Panc1 (cell line): ENCODE data around the gene ARFGEF3. TPM values are rescaled to one million over a fixed set of nuclear protein-coding genes. Genes with fewer than 3 reads are reported as not detected.

Experiments
- ATAC-seq: fragments of 200-7000 bp; cut with Tn5 transposase; 2 replicates; pipeline ENCODE4 v1.9.1; 2020; ENCODE audit warnings: mild to moderate bottlenecking, moderate library complexity
- BruUV-seq: library from RNA; stranded (reverse); fragments of 400-500 nt; replicated peaks from 2 replicates; lab custom pipeline; 2021; lab: Mats Ljungman, UMichigan
- CTCF ChIA-PET: fragments of 300-600 bp; sonication (Branson Sonifier 250); formaldehyde crosslinking; loops from one replicate; lab custom pipeline; 2022; ENCODE audit warnings: antibody characterized with exemption; lab: Charles Lee
- POLR2A ChIA-PET: fragments of 300-600 bp; sonication (Branson Sonifier 250); formaldehyde crosslinking; loops from one replicate; lab custom pipeline; 2022; ENCODE audit warnings: antibody characterized with exemption; lab: Charles Lee
- DNase-seq: peaks from one replicate; pipeline ENCODE4 v3.0.0-alpha.2; 2010; ENCODE audit warnings: low read depth, low spot score
- H3K27ac ChIP-seq: 2 replicates; pipeline ENCODE4 v1.5.1; 2011; ENCODE audit warnings: mild to moderate bottlenecking, low read length, inconsistent platforms
- H3K27me3 ChIP-seq: fragments of 200-500 bp; sonication (Bioruptor generic); 2 replicates; pipeline ENCODE4 v1.6.0; 2014; ENCODE audit warnings: low read length, inconsistent platforms; ENCODE audit not compliant: control insufficient read depth, insufficient read depth
- H3K36me3 ChIP-seq: fragments of 200-500 bp; sonication (Bioruptor generic); 2 replicates; pipeline ENCODE4 v1.5.1; 2014; ENCODE audit warnings: inconsistent platforms, mild to moderate bottlenecking, low read length, moderate library complexity; ENCODE audit not compliant: control insufficient read depth, insufficient read depth
- H3K4me1 ChIP-seq: 2 replicates; pipeline ENCODE4 v1.5.1; 2011; ENCODE audit warnings: inconsistent platforms, mild to moderate bottlenecking, low read length, moderate library complexity; ENCODE audit not compliant: control insufficient read depth, insufficient read depth
- H3K4me3 ChIP-seq, 2 experiments: 2 replicates each; pipeline ENCODE4 v1.5.1; 2011 to 2012; ENCODE audit warnings: low read depth in 2 of 2, low read length in 2 of 2, mild to moderate bottlenecking in 2 of 2, inconsistent platforms in 1 of 2, moderate library complexity in 1 of 2
- H3K9me3 ChIP-seq: fragments of 200-500 bp; sonication (Bioruptor generic); 2 replicates; pipeline ENCODE4 v1.5.1; 2014; ENCODE audit warnings: low read depth, mild to moderate bottlenecking, inconsistent platforms, low read length, moderate library complexity; ENCODE audit not compliant: control insufficient read depth, insufficient read depth
- POLR2AphosphoS5 ChIP-seq: IDR thresholded peaks from 2 replicates; pipeline ENCODE4 v1.6.1; 2012; ENCODE audit warnings: mild to moderate bottlenecking, low read depth, low read length, moderate library complexity
- SIN3A ChIP-seq: IDR thresholded peaks from 2 replicates; pipeline ENCODE4 v1.6.1; 2012; ENCODE audit warnings: low read depth, mild to moderate bottlenecking, low read length, moderate library complexity, borderline replicate concordance; ENCODE audit not compliant: insufficient read depth
- TCF7L2 ChIP-seq: IDR thresholded peaks from 2 replicates; pipeline ENCODE4 v1.6.1; 2011; ENCODE audit warnings: mild to moderate bottlenecking, low read depth, low read length, inconsistent platforms
- in situ Hi-C: cut with HindIII; loops from 2 replicates; pipeline ENCODE4 v1.10.0; 2016; ENCODE audit warnings: low sequenced_read_pairs, low pct_unique_long_range_greater_than_20kb
- intact Hi-C: fragments of 100-400 bp; cut with micrococcal nuclease; formaldehyde crosslinking; loops from one replicate; pipeline ENCODE4 v1.10.0; 2022; ENCODE audit not compliant: unreplicated experiment
- total RNA-seq: library from RNA; stranded (reverse); gene quantifications from one replicate; pipeline ENCODE4 v1.2.1, GENCODE V29; 2021; ENCODE audit not compliant: unreplicated experiment
- TF ChIP-seq, protein P1 (sequence below), 2 experiments: IDR thresholded peaks; 2 replicates each; pipeline ENCODE4 v1.6.1; 2011 to 2012; ENCODE audit warnings: low read depth in 2 of 2, control low read depth in 1 of 2, low read length in 1 of 2, mild to moderate bottlenecking in 1 of 2, moderate library complexity in 1 of 2; ENCODE audit not compliant: insufficient read depth in 1 of 2
- TF ChIP-seq, protein P2 (sequence below): fragments of 450-650 bp; IDR thresholded peaks from 2 replicates; pipeline ENCODE4 v1.5.1; 2017; ENCODE audit warnings: mild to moderate bottlenecking

The ARFGEF3 gene
- total RNA-seq, 1 experiment from 2014 or later = 1.5 TPM

DNA sequence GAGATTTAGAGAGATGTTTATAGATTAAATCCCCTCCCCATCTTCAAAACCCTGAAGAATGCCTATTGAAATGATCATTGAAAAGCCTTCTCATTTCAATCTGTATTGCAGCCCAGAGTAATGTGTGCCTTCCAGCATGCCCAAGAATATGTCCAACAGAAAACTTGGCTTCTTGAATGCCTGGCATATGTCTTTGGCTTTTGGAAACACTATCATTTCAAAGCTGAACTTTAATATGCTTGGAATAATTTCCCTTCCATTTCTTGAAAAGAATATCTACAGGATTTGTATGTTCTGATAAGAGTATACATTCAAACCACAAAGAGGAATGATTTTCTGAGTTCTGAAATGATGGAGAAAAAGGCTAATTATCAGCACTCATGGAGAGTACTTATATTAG is 68.5 kb downstream of the ARFGEF3 start:
- Histone ChIP-seq H3K4me3 (no peak overlapping the region), H3K9me3 (no peaks in the 10 kb centered on the region), H3K36me3 (no peaks in the 10 kb centered on the region), H3K4me1 (peaks cover 6% of the 10 kb centered on the region; the same call in 1 of the 2 replicates), H3K27me3 (peaks cover 2% of the 10 kb centered on the region; the same call in 1 of the 2 replicates), H3K27ac (no peak overlapping the region)
- CTCF ChIA-PET = no interaction called here
- intact Hi-C loops = no loop called here
- no peak for ATAC-seq
- no peak for TF ChIP-seq SIN3A
- TF ChIP-seq POLR2AphosphoS5 = no peak
- POLR2A ChIA-PET = no interaction called here
- in situ Hi-C loops = no loop called here
- BruUV-seq = no TSS peak
- DNase-seq = no peak

DNA sequence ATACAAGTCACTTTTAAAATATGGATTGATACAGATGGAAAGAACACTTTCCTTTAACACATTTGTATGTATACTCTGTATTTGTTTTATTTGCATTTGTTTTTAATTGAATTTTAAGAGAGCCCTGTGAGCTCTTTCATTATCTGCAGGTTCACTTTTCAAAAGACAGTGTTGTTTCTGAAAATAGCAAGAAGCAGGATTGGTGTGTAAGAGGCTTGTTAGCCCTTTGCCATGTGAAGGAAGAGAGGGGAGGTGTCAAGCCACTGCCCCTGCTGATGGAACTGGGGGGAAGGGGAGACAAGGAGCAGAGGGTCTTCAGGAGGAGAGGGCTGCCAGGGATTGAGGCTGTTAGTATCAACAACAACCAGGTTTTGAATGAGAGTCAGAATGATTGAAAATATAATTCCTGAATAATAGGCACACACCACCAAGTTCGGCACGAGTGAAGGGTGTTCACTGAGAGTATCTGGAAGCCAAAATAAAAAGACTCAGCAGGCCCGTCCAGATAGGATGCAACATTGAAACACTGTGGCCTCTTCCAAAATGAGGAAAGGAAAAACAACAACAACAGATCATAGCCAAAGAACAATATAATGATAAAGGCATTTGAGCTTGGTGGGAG is 69.1 kb downstream of the ARFGEF3 start:
- CTCF ChIA-PET = no interaction called here

More for the DNA sequence above, 69.1 kb downstream of the ARFGEF3 start:
- ATAC-seq = no peak; the same call in 1 of the 2 replicates
- intact Hi-C loops = no loop called here
- H3K4me1 ChIP-seq = peaks cover 6% of the 10 kb centered on the region; the same call in 1 of the 2 replicates
- H3K4me3 ChIP-seq = no peak overlapping the region
- in situ Hi-C loops = no loop called here
- DNase-seq = no peak
- no peaks in the 10 kb centered on the region for H3K36me3 ChIP-seq
- no peaks in the 10 kb centered on the region for H3K9me3 ChIP-seq
- no TSS peak for BruUV-seq
- POLR2A ChIA-PET = interaction anchor here (0.6 kb wide), 1 partner anchor 307 kb away, joined by 3 read pairs; no protein-coding TSS in a partner anchor
- H3K27ac ChIP-seq = no peak overlapping the region
- peaks cover 2% of the 10 kb centered on the region; the same call in 1 of the 2 replicates for H3K27me3 ChIP-seq
- TF ChIP-seq, protein P1, sequence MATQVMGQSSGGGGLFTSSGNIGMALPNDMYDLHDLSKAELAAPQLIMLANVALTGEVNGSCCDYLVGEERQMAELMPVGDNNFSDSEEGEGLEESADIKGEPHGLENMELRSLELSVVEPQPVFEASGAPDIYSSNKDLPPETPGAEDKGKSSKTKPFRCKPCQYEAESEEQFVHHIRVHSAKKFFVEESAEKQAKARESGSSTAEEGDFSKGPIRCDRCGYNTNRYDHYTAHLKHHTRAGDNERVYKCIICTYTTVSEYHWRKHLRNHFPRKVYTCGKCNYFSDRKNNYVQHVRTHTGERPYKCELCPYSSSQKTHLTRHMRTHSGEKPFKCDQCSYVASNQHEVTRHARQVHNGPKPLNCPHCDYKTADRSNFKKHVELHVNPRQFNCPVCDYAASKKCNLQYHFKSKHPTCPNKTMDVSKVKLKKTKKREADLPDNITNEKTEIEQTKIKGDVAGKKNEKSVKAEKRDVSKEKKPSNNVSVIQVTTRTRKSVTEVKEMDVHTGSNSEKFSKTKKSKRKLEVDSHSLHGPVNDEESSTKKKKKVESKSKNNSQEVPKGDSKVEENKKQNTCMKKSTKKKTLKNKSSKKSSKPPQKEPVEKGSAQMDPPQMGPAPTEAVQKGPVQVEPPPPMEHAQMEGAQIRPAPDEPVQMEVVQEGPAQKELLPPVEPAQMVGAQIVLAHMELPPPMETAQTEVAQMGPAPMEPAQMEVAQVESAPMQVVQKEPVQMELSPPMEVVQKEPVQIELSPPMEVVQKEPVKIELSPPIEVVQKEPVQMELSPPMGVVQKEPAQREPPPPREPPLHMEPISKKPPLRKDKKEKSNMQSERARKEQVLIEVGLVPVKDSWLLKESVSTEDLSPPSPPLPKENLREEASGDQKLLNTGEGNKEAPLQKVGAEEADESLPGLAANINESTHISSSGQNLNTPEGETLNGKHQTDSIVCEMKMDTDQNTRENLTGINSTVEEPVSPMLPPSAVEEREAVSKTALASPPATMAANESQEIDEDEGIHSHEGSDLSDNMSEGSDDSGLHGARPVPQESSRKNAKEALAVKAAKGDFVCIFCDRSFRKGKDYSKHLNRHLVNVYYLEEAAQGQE (IDR thresholded peaks at IDR 0.05; ENCODE audit: insufficient read depth in 1 of 2, low read depth in 2 of 2, low read length in 1 of 2) = no peak
- TF ChIP-seq POLR2AphosphoS5 (no peak), SIN3A (no peak), TCF7L2 (no peak)
- TF ChIP-seq, protein P2, sequence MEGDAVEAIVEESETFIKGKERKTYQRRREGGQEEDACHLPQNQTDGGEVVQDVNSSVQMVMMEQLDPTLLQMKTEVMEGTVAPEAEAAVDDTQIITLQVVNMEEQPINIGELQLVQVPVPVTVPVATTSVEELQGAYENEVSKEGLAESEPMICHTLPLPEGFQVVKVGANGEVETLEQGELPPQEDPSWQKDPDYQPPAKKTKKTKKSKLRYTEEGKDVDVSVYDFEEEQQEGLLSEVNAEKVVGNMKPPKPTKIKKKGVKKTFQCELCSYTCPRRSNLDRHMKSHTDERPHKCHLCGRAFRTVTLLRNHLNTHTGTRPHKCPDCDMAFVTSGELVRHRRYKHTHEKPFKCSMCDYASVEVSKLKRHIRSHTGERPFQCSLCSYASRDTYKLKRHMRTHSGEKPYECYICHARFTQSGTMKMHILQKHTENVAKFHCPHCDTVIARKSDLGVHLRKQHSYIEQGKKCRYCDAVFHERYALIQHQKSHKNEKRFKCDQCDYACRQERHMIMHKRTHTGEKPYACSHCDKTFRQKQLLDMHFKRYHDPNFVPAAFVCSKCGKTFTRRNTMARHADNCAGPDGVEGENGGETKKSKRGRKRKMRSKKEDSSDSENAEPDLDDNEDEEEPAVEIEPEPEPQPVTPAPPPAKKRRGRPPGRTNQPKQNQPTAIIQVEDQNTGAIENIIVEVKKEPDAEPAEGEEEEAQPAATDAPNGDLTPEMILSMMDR = no peak
